ENCODE measurements around the gene MARCHF10. TPM values are rescaled to one million over a fixed set of nuclear protein-coding genes. Genes with fewer than 3 reads are reported as not detected.
A peak's percentile ranks its signal among the peaks of the same experiment; 100 is the strongest.

Gene MARCHF10
- total RNA-seq, 6 donors from 2014 or later = 0.72 to 7.2 (median 3.2) TPM

GRCh38 chr17:62675260-62675659 is 132.9 kb downstream of the MARCHF10 start:
- no peak for ATAC-seq (ENCODE audit: low FRiP score in 2 of 2)
- peaks cover 0 to 18% (median 8%) of the 10 kb centered on the region in 4 donors for H3K36me3 ChIP-seq
- TF ChIP-seq, protein P1, sequence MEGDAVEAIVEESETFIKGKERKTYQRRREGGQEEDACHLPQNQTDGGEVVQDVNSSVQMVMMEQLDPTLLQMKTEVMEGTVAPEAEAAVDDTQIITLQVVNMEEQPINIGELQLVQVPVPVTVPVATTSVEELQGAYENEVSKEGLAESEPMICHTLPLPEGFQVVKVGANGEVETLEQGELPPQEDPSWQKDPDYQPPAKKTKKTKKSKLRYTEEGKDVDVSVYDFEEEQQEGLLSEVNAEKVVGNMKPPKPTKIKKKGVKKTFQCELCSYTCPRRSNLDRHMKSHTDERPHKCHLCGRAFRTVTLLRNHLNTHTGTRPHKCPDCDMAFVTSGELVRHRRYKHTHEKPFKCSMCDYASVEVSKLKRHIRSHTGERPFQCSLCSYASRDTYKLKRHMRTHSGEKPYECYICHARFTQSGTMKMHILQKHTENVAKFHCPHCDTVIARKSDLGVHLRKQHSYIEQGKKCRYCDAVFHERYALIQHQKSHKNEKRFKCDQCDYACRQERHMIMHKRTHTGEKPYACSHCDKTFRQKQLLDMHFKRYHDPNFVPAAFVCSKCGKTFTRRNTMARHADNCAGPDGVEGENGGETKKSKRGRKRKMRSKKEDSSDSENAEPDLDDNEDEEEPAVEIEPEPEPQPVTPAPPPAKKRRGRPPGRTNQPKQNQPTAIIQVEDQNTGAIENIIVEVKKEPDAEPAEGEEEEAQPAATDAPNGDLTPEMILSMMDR (IDR thresholded peaks at IDR 0.05) = no peak
- TF ChIP-seq EP300 (IDR thresholded peaks at IDR 0.05) (no peak), POLR2AphosphoS5 (IDR thresholded peaks at IDR 0.05) (no peak), POLR2A (IDR thresholded peaks at IDR 0.05) (no peak)
- H3K4me3 ChIP-seq = no peak overlapping the region
- H3K4me1 ChIP-seq = no peaks in the 10 kb centered on the region
- WGBS, 2 donors = 44 to 61% methylated on average over 12 of the region's 12 CpGs
- H3K27me3 ChIP-seq = no peaks in the 10 kb centered on the region
- no peaks in the 10 kb centered on the region for H3K9me3 ChIP-seq
- DNase-seq = peak in 1 of 2 donors; percentile 88
- H3K27ac ChIP-seq = no peak overlapping the region

GRCh38 chr17:62674841-62675240 is 133.3 kb downstream of the MARCHF10 start:
- no peak for ATAC-seq (ENCODE audit: low FRiP score in 2 of 2)
- no peaks in the 10 kb centered on the region for H3K27me3 ChIP-seq

GRCh38 chr17:62674363-62674739 is 133.8 kb downstream of the MARCHF10 start:
- 54% methylated on average over 5 to 6 of the region's 6 CpGs for whole genome bisulfite sequencing, 2 donors
- no peaks in the 10 kb centered on the region for H3K4me1 ChIP-seq
- H3K27ac ChIP-seq = no peak overlapping the region
- TF ChIP-seq, protein P1 (IDR thresholded peaks at IDR 0.05) = no peak
- no peak for TF ChIP-seq EP300 (IDR thresholded peaks at IDR 0.05)
- no peak for TF ChIP-seq POLR2AphosphoS5 (IDR thresholded peaks at IDR 0.05)
- TF ChIP-seq POLR2A (IDR thresholded peaks at IDR 0.05) = no peak
- DNase-seq = no peak
- no peaks in the 10 kb centered on the region for H3K27me3 ChIP-seq
- no peaks in the 10 kb centered on the region for H3K9me3 ChIP-seq
- ATAC-seq (ENCODE audit: low FRiP score in 2 of 2) = no peak
- peaks cover 0 to 18% (median 9%) of the 10 kb centered on the region in 4 donors for H3K36me3 ChIP-seq
- no peak overlapping the region for H3K4me3 ChIP-seq

More at GRCh38 chr17:62674841-62675240, 133.3 kb downstream of the MARCHF10 start:
- no peaks in the 10 kb centered on the region for H3K9me3 ChIP-seq
- TF ChIP-seq POLR2AphosphoS5 (IDR thresholded peaks at IDR 0.05) = no peak
- TF ChIP-seq EP300 (IDR thresholded peaks at IDR 0.05) = no peak
- TF ChIP-seq, protein P1 (IDR thresholded peaks at IDR 0.05) = no peak
- no peak for TF ChIP-seq POLR2A (IDR thresholded peaks at IDR 0.05)
- no peak overlapping the region for H3K4me3 ChIP-seq
- H3K27ac ChIP-seq = no peak overlapping the region
- 79 to 85% methylated on average over 3 of the region's 3 CpGs for WGBS, 2 donors
- peaks cover 0 to 18% (median 8%) of the 10 kb centered on the region in 4 donors for H3K36me3 ChIP-seq
- DNase-seq = no peak
- no peaks in the 10 kb centered on the region for H3K4me1 ChIP-seq

DNA sequence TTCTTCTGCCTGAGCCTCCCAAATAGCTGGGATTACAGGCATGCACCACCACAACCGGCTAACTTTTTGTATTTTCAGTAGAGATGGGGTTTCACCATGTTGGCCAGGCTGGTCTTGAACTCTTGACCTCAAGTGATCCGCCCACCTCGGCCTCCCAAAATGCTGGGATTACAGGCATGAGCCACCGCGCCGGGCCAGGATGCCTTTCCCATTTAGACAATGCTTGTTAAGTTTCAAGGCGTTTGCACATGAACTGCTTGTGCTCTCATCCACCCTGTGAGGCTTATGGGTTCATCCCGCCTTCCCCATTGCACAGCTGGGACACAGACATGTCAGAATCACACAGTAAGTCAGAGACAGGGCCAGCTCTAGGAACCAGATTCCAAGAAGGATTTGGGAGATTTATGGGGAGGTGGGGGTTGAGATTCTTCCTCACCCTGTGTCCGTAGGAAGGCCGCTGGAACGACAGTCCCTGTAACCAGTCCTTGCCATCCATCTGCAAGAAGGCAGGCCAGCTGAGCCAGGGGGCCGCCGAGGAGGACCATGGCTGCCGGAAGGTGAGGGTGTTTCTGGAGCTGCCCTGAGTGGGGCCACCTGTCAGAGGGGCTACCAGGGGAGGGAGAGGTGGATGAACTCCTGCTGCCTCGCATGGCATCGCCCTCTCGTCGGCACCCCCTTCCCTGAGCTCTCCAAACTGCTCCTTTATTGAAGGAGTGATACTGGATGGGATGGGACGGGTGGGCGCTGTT is 134.3 kb downstream of the MARCHF10 start:
- no peak for ATAC-seq (ENCODE audit: low FRiP score in 2 of 2)
- Histone ChIP-seq H3K9me3 (no peaks in the 10 kb centered on the region), H3K4me3 (no peak overlapping the region), H3K4me1 (no peaks in the 10 kb centered on the region), H3K27ac (no peak overlapping the region), H3K36me3 (peaks cover 0 to 18% (median 8%) of the 10 kb centered on the region in 4 donors), H3K27me3 (no peaks in the 10 kb centered on the region)
- TF ChIP-seq POLR2A (IDR thresholded peaks at IDR 0.05) = no peak
- WGBS, 2 donors = 94 to 98% methylated on average over 11 to 20 of the region's 20 CpGs
- no peak for DNase-seq

- DNase-seq (no peak), ATAC-seq (ENCODE audit: low FRiP score in 2 of 2) (no peak)
- 85 to 87% methylated on average over 4 of the region's 4 CpGs for WGBS, 2 donors
- H3K27me3 ChIP-seq = no peaks in the 10 kb centered on the region
- H3K27ac ChIP-seq = no peak overlapping the region
- H3K4me1 ChIP-seq = no peaks in the 10 kb centered on the region
- TF ChIP-seq EP300 (IDR thresholded peaks at IDR 0.05) = no peak
- no peak for TF ChIP-seq POLR2AphosphoS5 (IDR thresholded peaks at IDR 0.05)
- no peaks in the 10 kb centered on the region for H3K9me3 ChIP-seq
- peaks cover 0 to 18% (median 7%) of the 10 kb centered on the region in 4 donors for H3K36me3 ChIP-seq
- no peak overlapping the region for H3K4me3 ChIP-seq
Observed at GRCh38 chr17:62672957-62673356, 135.2 kb downstream of the MARCHF10 start.

- Histone ChIP-seq H3K27me3 (no peaks in the 10 kb centered on the region), H3K27ac (no peak overlapping the region), H3K36me3 (peaks cover 0 to 25% (median 9%) of the 10 kb centered on the region in 4 donors), H3K4me1 (no peaks in the 10 kb centered on the region), H3K4me3 (no peak overlapping the region), H3K9me3 (no peaks in the 10 kb centered on the region)
- TF ChIP-seq EP300 (IDR thresholded peaks at IDR 0.05) = no peak
- TF ChIP-seq, protein P1 (IDR thresholded peaks at IDR 0.05) = peak in 1 of 6 experiments; percentile 8
- no peak for ATAC-seq (ENCODE audit: low FRiP score in 2 of 2)
- 53 to 74% methylated on average over 7 to 14 of the region's 14 CpGs for WGBS, 2 donors
- peak in 1 of 2 donors; percentile 77 for DNase-seq
Observed at GRCh38 chr17:62671553-62671952, 136.6 kb downstream of the MARCHF10 start.
